ENCODE results near the gene PPP2R2C.

GRCh38 chr4:6300359-6300758 lies 172.1 kb downstream of the PPP2R2C start:
- TF ChIP-seq CTCF (IDR thresholded peaks at IDR 0.05; ENCODE audit: insufficient read depth, low read length) (no peak), POLR2AphosphoS5 (IDR thresholded peaks at IDR 0.05; ENCODE audit: low read depth) (no peak), REST (IDR thresholded peaks at IDR 0.05; ENCODE audit: insufficient replicate concordance, low read depth) (no peak), GABPA (IDR thresholded peaks at IDR 0.05; ENCODE audit: low read depth) (no peak)

Measured in HL-60 (cell line).